PC-3 (cell line): ENCODE measurements around the gene DGKH.

Experiments used
- CTCF ChIP-seq: fragments of 300-600 bp; sonication (generic); conservative IDR thresholded peaks from 2 replicates; pipeline ENCODE4 v1.5.1; 2017; ENCODE audit warnings: antibody characterized with exemption, low read depth, mild to moderate bottlenecking, low read length
- EZH2 ChIP-seq: fragments of 300-600 bp; sonication (generic); IDR thresholded peaks from one replicate; pipeline ENCODE4 v1.6.1; 2017; ENCODE audit warnings: antibody characterized with exemption, mild to moderate bottlenecking, low read length; ENCODE audit not compliant: unreplicated experiment
- EZH2phosphoT487 ChIP-seq: fragments of 300-600 bp; sonication (generic); IDR thresholded peaks from 2 replicates; pipeline ENCODE4 v1.6.1; 2018; ENCODE audit warnings: mild to moderate bottlenecking, antibody characterized with exemption, low read length, borderline replicate concordance

- TF ChIP-seq CTCF, result no peak
- TF ChIP-seq EZH2, result no peak
- no peak for TF ChIP-seq EZH2phosphoT487
These were observed 190.7 kb downstream of the DGKH start for GRCh38 chr13:42239161-42239560.
